Measurements from ENCODE around the gene NTNG2.

Gene NTNG2

DNA sequence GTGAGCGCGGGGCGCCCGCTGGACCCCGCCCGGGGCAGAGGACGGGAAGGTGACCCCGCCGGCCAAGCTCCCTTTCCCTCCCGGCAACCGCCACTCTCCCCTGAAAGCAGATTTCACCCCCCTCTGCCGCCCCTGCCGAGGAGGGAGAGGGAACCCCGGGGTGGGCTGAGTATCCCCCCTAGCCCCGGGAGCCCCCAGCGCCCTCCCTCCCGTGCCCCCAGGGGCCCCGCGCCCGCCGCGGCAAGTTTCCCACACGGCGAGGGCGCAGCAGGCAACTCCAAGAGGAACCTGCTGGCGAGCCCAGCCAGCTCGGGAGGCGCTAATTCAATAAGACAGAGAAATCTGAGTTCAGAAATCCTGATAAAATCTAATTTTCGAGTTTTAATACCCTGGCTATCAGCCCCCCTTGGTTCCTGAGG lies 1.6 kb downstream of the NTNG2 start (continued):
- TF ChIP-seq, protein P1, sequence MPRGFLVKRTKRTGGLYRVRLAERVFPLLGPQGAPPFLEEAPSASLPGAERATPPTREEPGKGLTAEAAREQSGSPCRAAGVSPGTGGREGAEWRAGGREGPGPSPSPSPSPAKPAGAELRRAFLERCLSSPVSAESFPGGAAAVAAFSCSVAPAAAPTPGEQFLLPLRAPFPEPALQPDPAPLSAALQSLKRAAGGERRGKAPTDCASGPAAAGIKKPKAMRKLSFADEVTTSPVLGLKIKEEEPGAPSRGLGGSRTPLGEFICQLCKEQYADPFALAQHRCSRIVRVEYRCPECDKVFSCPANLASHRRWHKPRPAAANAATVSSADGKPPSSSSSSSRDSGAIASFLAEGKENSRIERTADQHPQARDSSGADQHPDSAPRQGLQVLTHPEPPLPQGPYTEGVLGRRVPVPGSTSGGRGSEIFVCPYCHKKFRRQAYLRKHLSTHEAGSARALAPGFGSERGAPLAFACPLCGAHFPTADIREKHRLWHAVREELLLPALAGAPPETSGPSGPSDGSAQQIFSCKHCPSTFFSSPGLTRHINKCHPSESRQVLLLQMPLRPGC (tag by site-specific recombination; IDR thresholded peaks at IDR 0.05), result no peak
- TF ChIP-seq, protein P2, sequence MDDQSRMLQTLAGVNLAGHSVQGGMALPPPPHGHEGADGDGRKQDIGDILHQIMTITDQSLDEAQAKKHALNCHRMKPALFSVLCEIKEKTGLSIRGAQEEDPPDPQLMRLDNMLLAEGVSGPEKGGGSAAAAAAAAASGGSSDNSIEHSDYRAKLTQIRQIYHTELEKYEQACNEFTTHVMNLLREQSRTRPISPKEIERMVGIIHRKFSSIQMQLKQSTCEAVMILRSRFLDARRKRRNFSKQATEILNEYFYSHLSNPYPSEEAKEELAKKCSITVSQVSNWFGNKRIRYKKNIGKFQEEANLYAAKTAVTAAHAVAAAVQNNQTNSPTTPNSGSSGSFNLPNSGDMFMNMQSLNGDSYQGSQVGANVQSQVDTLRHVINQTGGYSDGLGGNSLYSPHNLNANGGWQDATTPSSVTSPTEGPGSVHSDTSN (CRISPR knock-in tag; IDR thresholded peaks at IDR 0.05), result no peak
- TF ChIP-seq ZIC2 (tag by site-specific recombination; IDR thresholded peaks at IDR 0.05) (peak; percentile 87), ZNF391 (tag by site-specific recombination; IDR thresholded peaks at IDR 0.05; ENCODE audit: borderline replicate concordance, low read depth) (no peak), ZBTB48 (tag by site-specific recombination; IDR thresholded peaks at IDR 0.05) (no peak), EGR2 (tag by site-specific recombination; IDR thresholded peaks at IDR 0.05; ENCODE audit: low read depth) (no peak), ZNF175 (tag by site-specific recombination; IDR thresholded peaks at IDR 0.05) (no peak), ZNF549 (tag by site-specific recombination; IDR thresholded peaks at IDR 0.05) (no peak), ZNF473 (tag by site-specific recombination; IDR thresholded peaks at IDR 0.05) (no peak), ZNF830 (tag by site-specific recombination; IDR thresholded peaks at IDR 0.05; ENCODE audit: low read depth) (no peak), TRIM28 (IDR thresholded peaks at IDR 0.05; ENCODE audit: borderline replicate concordance, low read length) (no peak), ZNF133 (tag by site-specific recombination; IDR thresholded peaks at IDR 0.05) (no peak), ZFP3 (tag by site-specific recombination; IDR thresholded peaks at IDR 0.05; ENCODE audit: low read depth) (no peak), ZNF302 (tag by site-specific recombination; IDR thresholded peaks at IDR 0.05; ENCODE audit: low read depth) (no peak), ZNF335 (tag by site-specific recombination; conservative IDR thresholded peaks at IDR 0.05) (peak; percentile 60), ZNF571 (tag by site-specific recombination; IDR thresholded peaks at IDR 0.05) (no peak), GFI1B (tag by site-specific recombination; IDR thresholded peaks at IDR 0.05) (no peak), ZNF791 (tag by site-specific recombination; IDR thresholded peaks at IDR 0.05) (no peak), ZNF16 (tag by site-specific recombination; IDR thresholded peaks at IDR 0.05; ENCODE audit: low read depth) (no peak), ZNF423 (tag by site-specific recombination; IDR thresholded peaks at IDR 0.05) (peak; percentile 63), ZNF610 (tag by site-specific recombination; IDR thresholded peaks at IDR 0.05; ENCODE audit: borderline replicate concordance) (no peak), ZNF274 (IDR thresholded peaks at IDR 0.05; ENCODE audit: low read length) (no peak), ZNF274 (tag by site-specific recombination; IDR thresholded peaks at IDR 0.05; ENCODE audit: borderline replicate concordance) (no peak)
- TF ChIP-seq, protein P3, sequence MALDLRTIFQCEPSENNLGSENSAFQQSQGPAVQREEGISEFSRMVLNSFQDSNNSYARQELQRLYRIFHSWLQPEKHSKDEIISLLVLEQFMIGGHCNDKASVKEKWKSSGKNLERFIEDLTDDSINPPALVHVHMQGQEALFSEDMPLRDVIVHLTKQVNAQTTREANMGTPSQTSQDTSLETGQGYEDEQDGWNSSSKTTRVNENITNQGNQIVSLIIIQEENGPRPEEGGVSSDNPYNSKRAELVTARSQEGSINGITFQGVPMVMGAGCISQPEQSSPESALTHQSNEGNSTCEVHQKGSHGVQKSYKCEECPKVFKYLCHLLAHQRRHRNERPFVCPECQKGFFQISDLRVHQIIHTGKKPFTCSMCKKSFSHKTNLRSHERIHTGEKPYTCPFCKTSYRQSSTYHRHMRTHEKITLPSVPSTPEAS (tag by site-specific recombination; IDR thresholded peaks at IDR 0.05), result no peak
- TF ChIP-seq, protein P4, sequence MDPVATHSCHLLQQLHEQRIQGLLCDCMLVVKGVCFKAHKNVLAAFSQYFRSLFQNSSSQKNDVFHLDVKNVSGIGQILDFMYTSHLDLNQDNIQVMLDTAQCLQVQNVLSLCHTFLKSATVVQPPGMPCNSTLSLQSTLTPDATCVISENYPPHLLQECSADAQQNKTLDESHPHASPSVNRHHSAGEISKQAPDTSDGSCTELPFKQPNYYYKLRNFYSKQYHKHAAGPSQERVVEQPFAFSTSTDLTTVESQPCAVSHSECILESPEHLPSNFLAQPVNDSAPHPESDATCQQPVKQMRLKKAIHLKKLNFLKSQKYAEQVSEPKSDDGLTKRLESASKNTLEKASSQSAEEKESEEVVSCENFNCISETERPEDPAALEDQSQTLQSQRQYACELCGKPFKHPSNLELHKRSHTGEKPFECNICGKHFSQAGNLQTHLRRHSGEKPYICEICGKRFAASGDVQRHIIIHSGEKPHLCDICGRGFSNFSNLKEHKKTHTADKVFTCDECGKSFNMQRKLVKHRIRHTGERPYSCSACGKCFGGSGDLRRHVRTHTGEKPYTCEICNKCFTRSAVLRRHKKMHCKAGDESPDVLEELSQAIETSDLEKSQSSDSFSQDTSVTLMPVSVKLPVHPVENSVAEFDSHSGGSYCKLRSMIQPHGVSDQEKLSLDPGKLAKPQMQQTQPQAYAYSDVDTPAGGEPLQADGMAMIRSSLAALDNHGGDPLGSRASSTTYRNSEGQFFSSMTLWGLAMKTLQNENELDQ (tag by site-specific recombination; IDR thresholded peaks at IDR 0.05; ENCODE audit: low read depth), result no peak
- TF ChIP-seq, protein P5, sequence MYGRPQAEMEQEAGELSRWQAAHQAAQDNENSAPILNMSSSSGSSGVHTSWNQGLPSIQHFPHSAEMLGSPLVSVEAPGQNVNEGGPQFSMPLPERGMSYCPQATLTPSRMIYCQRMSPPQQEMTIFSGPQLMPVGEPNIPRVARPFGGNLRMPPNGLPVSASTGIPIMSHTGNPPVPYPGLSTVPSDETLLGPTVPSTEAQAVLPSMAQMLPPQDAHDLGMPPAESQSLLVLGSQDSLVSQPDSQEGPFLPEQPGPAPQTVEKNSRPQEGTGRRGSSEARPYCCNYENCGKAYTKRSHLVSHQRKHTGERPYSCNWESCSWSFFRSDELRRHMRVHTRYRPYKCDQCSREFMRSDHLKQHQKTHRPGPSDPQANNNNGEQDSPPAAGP (tag by site-specific recombination; IDR thresholded peaks at IDR 0.05), result peak; percentile 40; the same call in 1 of the 2 replicates
- TF ChIP-seq, protein P6, sequence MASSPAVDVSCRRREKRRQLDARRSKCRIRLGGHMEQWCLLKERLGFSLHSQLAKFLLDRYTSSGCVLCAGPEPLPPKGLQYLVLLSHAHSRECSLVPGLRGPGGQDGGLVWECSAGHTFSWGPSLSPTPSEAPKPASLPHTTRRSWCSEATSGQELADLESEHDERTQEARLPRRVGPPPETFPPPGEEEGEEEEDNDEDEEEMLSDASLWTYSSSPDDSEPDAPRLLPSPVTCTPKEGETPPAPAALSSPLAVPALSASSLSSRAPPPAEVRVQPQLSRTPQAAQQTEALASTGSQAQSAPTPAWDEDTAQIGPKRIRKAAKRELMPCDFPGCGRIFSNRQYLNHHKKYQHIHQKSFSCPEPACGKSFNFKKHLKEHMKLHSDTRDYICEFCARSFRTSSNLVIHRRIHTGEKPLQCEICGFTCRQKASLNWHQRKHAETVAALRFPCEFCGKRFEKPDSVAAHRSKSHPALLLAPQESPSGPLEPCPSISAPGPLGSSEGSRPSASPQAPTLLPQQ (tag by site-specific recombination; IDR thresholded peaks at IDR 0.05), result no peak
- TF ChIP-seq, protein P7, sequence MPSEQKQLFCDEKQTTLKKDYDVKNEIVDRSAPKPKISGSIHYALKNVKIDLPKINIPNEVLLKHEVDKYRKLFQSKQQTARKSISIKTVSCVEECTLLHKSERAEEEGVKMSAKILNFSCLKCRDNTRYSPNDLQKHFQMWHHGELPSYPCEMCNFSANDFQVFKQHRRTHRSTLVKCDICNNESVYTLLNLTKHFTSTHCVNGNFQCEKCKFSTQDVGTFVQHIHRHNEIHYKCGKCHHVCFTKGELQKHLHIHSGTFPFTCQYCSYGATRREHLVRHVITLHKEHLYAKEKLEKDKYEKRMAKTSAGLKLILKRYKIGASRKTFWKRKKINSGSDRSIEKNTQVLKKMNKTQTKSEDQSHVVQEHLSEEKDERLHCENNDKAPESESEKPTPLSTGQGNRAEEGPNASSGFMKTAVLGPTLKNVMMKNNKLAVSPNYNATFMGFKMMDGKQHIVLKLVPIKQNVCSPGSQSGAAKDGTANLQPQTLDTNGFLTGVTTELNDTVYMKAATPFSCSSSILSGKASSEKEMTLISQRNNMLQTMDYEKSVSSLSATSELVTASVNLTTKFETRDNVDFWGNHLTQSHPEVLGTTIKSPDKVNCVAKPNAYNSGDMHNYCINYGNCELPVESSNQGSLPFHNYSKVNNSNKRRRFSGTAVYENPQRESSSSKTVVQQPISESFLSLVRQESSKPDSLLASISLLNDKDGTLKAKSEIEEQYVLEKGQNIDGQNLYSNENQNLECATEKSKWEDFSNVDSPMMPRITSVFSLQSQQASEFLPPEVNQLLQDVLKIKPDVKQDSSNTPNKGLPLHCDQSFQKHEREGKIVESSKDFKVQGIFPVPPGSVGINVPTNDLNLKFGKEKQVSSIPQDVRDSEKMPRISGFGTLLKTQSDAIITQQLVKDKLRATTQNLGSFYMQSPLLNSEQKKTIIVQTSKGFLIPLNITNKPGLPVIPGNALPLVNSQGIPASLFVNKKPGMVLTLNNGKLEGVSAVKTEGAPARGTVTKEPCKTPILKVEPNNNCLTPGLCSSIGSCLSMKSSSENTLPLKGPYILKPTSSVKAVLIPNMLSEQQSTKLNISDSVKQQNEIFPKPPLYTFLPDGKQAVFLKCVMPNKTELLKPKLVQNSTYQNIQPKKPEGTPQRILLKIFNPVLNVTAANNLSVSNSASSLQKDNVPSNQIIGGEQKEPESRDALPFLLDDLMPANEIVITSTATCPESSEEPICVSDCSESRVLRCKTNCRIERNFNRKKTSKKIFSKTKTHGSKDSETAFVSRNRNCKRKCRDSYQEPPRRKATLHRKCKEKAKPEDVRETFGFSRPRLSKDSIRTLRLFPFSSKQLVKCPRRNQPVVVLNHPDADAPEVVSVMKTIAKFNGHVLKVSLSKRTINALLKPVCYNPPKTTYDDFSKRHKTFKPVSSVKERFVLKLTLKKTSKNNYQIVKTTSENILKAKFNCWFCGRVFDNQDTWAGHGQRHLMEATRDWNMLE (tag by site-specific recombination; conservative IDR thresholded peaks at IDR 0.05; ENCODE audit: low read depth), result no peak
